Measurements from ENCODE around the gene HGFAC.

DNA sequence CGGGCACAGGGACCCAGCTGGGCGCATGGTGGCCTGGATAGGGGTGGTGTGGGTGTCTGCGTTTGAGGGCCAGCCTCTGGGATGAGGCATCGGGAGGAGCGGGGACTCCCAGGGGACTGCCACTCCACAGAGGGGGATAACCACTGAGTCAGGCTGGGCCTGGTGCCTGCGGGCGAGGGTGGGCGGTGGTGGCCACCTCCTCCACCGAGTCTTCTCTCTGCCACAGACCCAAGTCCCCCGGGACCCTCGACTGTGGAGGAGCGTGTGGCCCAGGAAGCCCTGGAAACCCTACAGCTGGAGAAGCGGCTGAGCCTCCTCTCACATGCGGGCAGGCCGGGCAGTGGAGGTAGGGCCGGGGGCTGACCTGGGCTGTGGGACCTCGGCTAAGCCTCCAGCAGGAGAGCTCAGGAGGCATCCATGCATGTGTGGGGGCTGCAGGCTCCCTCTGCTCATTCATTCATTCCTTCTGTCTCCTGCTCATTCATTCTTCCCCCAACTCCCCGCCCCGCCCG is 47.7 kb downstream of the HGFAC start:
- no peak for TF ChIP-seq GATA2 (IDR thresholded peaks at IDR 0.05; ENCODE audit: low read depth, low read length)
- no peak for TF ChIP-seq GATA3 (IDR thresholded peaks at IDR 0.05; ENCODE audit: low read depth, low read length)
